HS-5 (cell line): ENCODE data around the gene DCP2.

Source experiments
- DNase-seq: peaks from one replicate; pipeline ENCODE4 v3.0.0-alpha.2; 2012; ENCODE audit warnings: low read depth

DCP2 gene

GRCh38 chr5:113047733-113048652 is 71.4 kb downstream of the DCP2 start:
- no peak for DNase-seq

GRCh38 chr5:113048931-113049330 is 72.3 kb downstream of the DCP2 start:
- no peak for DNase-seq

GRCh38 chr5:113050721-113051382 is 74.3 kb downstream of the DCP2 start:
- peak; percentile 68 for DNase-seq

- no peak for DNase-seq
These were observed 75.6 kb downstream of the DCP2 start for GRCh38 chr5:113052041-113052795.

GRCh38 chr5:113053511-113053995 is 77.0 kb downstream of the DCP2 start:
- DNase-seq, result no peak

- DNase-seq, result no peak
These were observed 78.3 kb downstream of the DCP2 start for GRCh38 chr5:113054899-113055298.

- no peak for DNase-seq
These were observed 80.4 kb downstream of the DCP2 start for GRCh38 chr5:113056988-113057387.

GRCh38 chr5:113057557-113057984 is 81.0 kb downstream of the DCP2 start:
- DNase-seq, result no peak

- DNase-seq, result no peak
These were observed 81.7 kb downstream of the DCP2 start for GRCh38 chr5:113058269-113058668.

- DNase-seq, result no peak
These were observed 82.2 kb downstream of the DCP2 start for GRCh38 chr5:113058706-113059226.

GRCh38 chr5:113059232-113060040 is 82.8 kb downstream of the DCP2 start:
- DNase-seq, result no peak

- no peak for DNase-seq
These were observed 83.9 kb downstream of the DCP2 start for GRCh38 chr5:113060408-113061025.

- DNase-seq, result peak; percentile 59
These were observed 85.5 kb downstream of the DCP2 start for GRCh38 chr5:113061846-113062780.

GRCh38 chr5:113062869-113063508 is 86.4 kb downstream of the DCP2 start:
- DNase-seq, result no peak

GRCh38 chr5:113063927-113064326 is 87.3 kb downstream of the DCP2 start:
- DNase-seq, result no peak

- no peak for DNase-seq
These were observed 88.2 kb downstream of the DCP2 start for GRCh38 chr5:113064806-113065205.

- DNase-seq, result no peak
These were observed 89.0 kb downstream of the DCP2 start for GRCh38 chr5:113065626-113066025.

- DNase-seq, result no peak
These were observed 91.2 kb downstream of the DCP2 start for GRCh38 chr5:113067635-113068344.
